Measurements from ENCODE around the gene SHISA4. TPM values are rescaled to one million over a fixed set of nuclear protein-coding genes. Genes with fewer than 3 reads are reported as not detected.

Gene SHISA4
- total RNA-seq, 4 donors from 2014 or later = 2.2 to 6.7 (median 4.6) TPM

GRCh38 chr1:201842472-201843027 lies 46.1 kb upstream of the SHISA4 start:
- Histone ChIP-seq H3K4me3 (no peak overlapping the region), H3K9me3 (no peaks in the 10 kb centered on the region), H3K4me1 (no peaks in the 10 kb centered on the region), H3K36me3 (no peaks in the 10 kb centered on the region), H3K27ac (no peak overlapping the region), H3K27me3 (no peaks in the 10 kb centered on the region)
- WGBS, 2 donors (ENCODE audit: low coverage in 1 of 2) = 92% methylated on average over 2 of the region's 2 CpGs; no CpG with 5 or more reads in 1 of the 2 donors
- in situ Hi-C loops (cut with MboI; ENCODE audit: low pct_ligation_motif_present in 1 of 4, low pct_unique_long_range_greater_than_20kb in 1 of 4, low sequenced_read_pairs in 3 of 4) = no loop called here
- no peak for TF ChIP-seq POLR2AphosphoS5 (IDR thresholded peaks at IDR 0.05)
- no peak for TF ChIP-seq POLR2A (IDR thresholded peaks at IDR 0.05)
- TF ChIP-seq CTCF (IDR thresholded peaks at IDR 0.05) = no peak
- TF ChIP-seq EP300 (IDR thresholded peaks at IDR 0.05; ENCODE audit: low read depth) = no peak
- intact Hi-C loops (cut with DNase I; ENCODE audit: low total_unique reads) = no loop called here
- DNase-seq = no peak

- H3K4me3 ChIP-seq = no peak overlapping the region
- no peaks in the 10 kb centered on the region for H3K27me3 ChIP-seq
- no peak overlapping the region for H3K27ac ChIP-seq
- in situ Hi-C loops (cut with MboI; ENCODE audit: low pct_ligation_motif_present in 1 of 4, low pct_unique_long_range_greater_than_20kb in 1 of 4, low sequenced_read_pairs in 3 of 4) = no loop called here
- H3K4me1 ChIP-seq = no peaks in the 10 kb centered on the region
- no peaks in the 10 kb centered on the region for H3K9me3 ChIP-seq
- no peak for DNase-seq
- intact Hi-C loops (cut with DNase I; ENCODE audit: low total_unique reads) = no loop called here
- peaks cover 0 to 23% (median 5%) of the 10 kb centered on the region in 4 donors for H3K36me3 ChIP-seq
- TF ChIP-seq EP300 (IDR thresholded peaks at IDR 0.05; ENCODE audit: low read depth) (no peak), POLR2A (IDR thresholded peaks at IDR 0.05) (no peak), POLR2AphosphoS5 (IDR thresholded peaks at IDR 0.05) (no peak), CTCF (IDR thresholded peaks at IDR 0.05) (no peak)
- WGBS, 2 donors (ENCODE audit: low coverage in 1 of 2) = 65 to 94% methylated on average over 2 of the region's 2 CpGs
These were observed 43.2 kb upstream of the SHISA4 start for GRCh38 chr1:201845331-201846083.

GRCh38 chr1:201847150-201847549 lies 41.5 kb upstream of the SHISA4 start:
- Histone ChIP-seq H3K9me3 (no peaks in the 10 kb centered on the region), H3K27ac (no peak overlapping the region), H3K36me3 (peaks cover 0 to 29% (median 5%) of the 10 kb centered on the region in 4 donors), H3K27me3 (no peaks in the 10 kb centered on the region), H3K4me1 (no peaks in the 10 kb centered on the region), H3K4me3 (no peak overlapping the region)
- TF ChIP-seq POLR2A (IDR thresholded peaks at IDR 0.05) (no peak), EP300 (IDR thresholded peaks at IDR 0.05; ENCODE audit: low read depth) (no peak), CTCF (IDR thresholded peaks at IDR 0.05) (no peak), POLR2AphosphoS5 (IDR thresholded peaks at IDR 0.05) (no peak)
- in situ Hi-C loops (cut with MboI; ENCODE audit: low pct_ligation_motif_present in 1 of 4, low pct_unique_long_range_greater_than_20kb in 1 of 4, low sequenced_read_pairs in 3 of 4) (no loop called here), intact Hi-C loops (cut with DNase I; ENCODE audit: low total_unique reads) (no loop called here)
- DNase-seq = no peak
- 63 to 70% methylated on average over 1 of the region's 1 CpG for WGBS, 2 donors (ENCODE audit: low coverage in 1 of 2)

- in situ Hi-C loops (cut with MboI; ENCODE audit: low pct_ligation_motif_present in 1 of 4, low pct_unique_long_range_greater_than_20kb in 1 of 4, low sequenced_read_pairs in 3 of 4) = no loop called here
- Histone ChIP-seq H3K9me3 (no peaks in the 10 kb centered on the region), H3K27ac (no peak overlapping the region), H3K4me3 (no peak overlapping the region), H3K27me3 (no peaks in the 10 kb centered on the region), H3K4me1 (no peaks in the 10 kb centered on the region), H3K36me3 (peaks cover 0 to 36% (median 8%) of the 10 kb centered on the region in 4 donors)
- no peak for TF ChIP-seq EP300 (IDR thresholded peaks at IDR 0.05; ENCODE audit: low read depth)
- TF ChIP-seq CTCF (IDR thresholded peaks at IDR 0.05) = no peak
- TF ChIP-seq POLR2A (IDR thresholded peaks at IDR 0.05) = no peak
- TF ChIP-seq POLR2AphosphoS5 (IDR thresholded peaks at IDR 0.05) = no peak
- intact Hi-C loops (cut with DNase I; ENCODE audit: low total_unique reads) = no loop called here
- no peak for DNase-seq
- WGBS, 2 donors (ENCODE audit: low coverage in 1 of 2) = 90 to 97% methylated on average over 2 to 6 of the region's 6 CpGs
These were observed 40.5 kb upstream of the SHISA4 start for GRCh38 chr1:201848230-201848629.
